Measurements from ENCODE around the gene LCLAT1.

GRCh38 chr2:30654404-30654803 is 207.4 kb downstream of the LCLAT1 start:
- no peak for TF ChIP-seq EZH2 (IDR thresholded peaks at IDR 0.05)
- no peak for TF ChIP-seq POLR2AphosphoS5 (IDR thresholded peaks at IDR 0.05; ENCODE audit: borderline replicate concordance, low read depth, low read length)
- TF ChIP-seq FOXP2 (optimal IDR thresholded peaks at IDR 0.05; ENCODE audit: control extremely low read depth, extremely low read length, insufficient read depth), result no peak

Data from SK-N-MC (cell line).